SU-DHL-6 (cell line): ENCODE measurements around the gene STARD4.

Experiments used
- EZH2phosphoT487 ChIP-seq: fragments of 200-600 bp; sonication (generic), shearing (Covaris generic); conservative IDR thresholded peaks from 2 replicates; pipeline ENCODE4 v1.6.1; 2018; ENCODE audit warnings: mild to moderate bottlenecking, antibody characterized with exemption, low read length, moderate library complexity, mixed read lengths
- TF ChIP-seq, protein P1 (sequence below): fragments of 200-600 bp; sonication (generic); IDR thresholded peaks from one replicate; pipeline ENCODE4 v1.5.1; 2017; ENCODE audit warnings: antibody characterized with exemption, mild to moderate bottlenecking, low read length, moderate library complexity; ENCODE audit not compliant: insufficient read depth, poor library complexity, severe bottlenecking

- TF ChIP-seq, protein P1, sequence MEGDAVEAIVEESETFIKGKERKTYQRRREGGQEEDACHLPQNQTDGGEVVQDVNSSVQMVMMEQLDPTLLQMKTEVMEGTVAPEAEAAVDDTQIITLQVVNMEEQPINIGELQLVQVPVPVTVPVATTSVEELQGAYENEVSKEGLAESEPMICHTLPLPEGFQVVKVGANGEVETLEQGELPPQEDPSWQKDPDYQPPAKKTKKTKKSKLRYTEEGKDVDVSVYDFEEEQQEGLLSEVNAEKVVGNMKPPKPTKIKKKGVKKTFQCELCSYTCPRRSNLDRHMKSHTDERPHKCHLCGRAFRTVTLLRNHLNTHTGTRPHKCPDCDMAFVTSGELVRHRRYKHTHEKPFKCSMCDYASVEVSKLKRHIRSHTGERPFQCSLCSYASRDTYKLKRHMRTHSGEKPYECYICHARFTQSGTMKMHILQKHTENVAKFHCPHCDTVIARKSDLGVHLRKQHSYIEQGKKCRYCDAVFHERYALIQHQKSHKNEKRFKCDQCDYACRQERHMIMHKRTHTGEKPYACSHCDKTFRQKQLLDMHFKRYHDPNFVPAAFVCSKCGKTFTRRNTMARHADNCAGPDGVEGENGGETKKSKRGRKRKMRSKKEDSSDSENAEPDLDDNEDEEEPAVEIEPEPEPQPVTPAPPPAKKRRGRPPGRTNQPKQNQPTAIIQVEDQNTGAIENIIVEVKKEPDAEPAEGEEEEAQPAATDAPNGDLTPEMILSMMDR = no peak
- no peak for TF ChIP-seq EZH2phosphoT487
These were observed 59.0 kb downstream of the STARD4 start for GRCh38 chr5:111453295-111453694.
